IPS-11a (cell line): ENCODE measurements around the gene PSMA3.
"Not testable (repeated sequence)": the region's sequence is repeated elsewhere in the genome, so short reads cannot be mapped to it uniquely, and the experiment has no call there.

Experiments used
- H3K4me3 ChIP-seq: one replicate; pipeline ENCODE4 v1.5.1; 2013; ENCODE audit warnings: low read depth, low read length, control low read depth

Gene PSMA3

GRCh38 chr14:58244556-58245387 is at the start of gene PSMA3:
Gene PSMA3, plus strand, starts transcription at chr14:58244843. Its CDS starts 78 bp downstream, at chr14:58244921.
- peak within 1 kb of the TSS; percentile 92 for H3K4me3 ChIP-seq

- no peak overlapping the region for H3K4me3 ChIP-seq
These were observed 48.4 kb upstream of the PSMA3 start for GRCh38 chr14:58196198-58196597.

- no peak overlapping the region for H3K4me3 ChIP-seq
These were observed 46.6 kb upstream of the PSMA3 start for GRCh38 chr14:58198086-58198485.

- H3K4me3 ChIP-seq: peak within 1 kb of the TSS; percentile 91
These were observed 44.7 kb upstream of the PSMA3 start, which contains the start of gene ACTR10 for GRCh38 chr14:58199726-58200479. Gene ACTR10, plus strand, starts transcription at chr14:58200149. Its CDS starts 69 bp downstream, at chr14:58200218.

- peak overlapping the region; percentile 91 for H3K4me3 ChIP-seq
These were observed 44.2 kb upstream of the PSMA3 start for GRCh38 chr14:58200480-58200841.

GRCh38 chr14:58200846-58201245 is 43.8 kb upstream of the PSMA3 start:
- H3K4me3 ChIP-seq: peak overlapping the region; percentile 91

GRCh38 chr14:58213176-58213575 is 31.5 kb upstream of the PSMA3 start:
- no peak overlapping the region for H3K4me3 ChIP-seq

- no peak overlapping the region for H3K4me3 ChIP-seq
These were observed 29.3 kb upstream of the PSMA3 start for GRCh38 chr14:58215191-58215914.

- no peak overlapping the region for H3K4me3 ChIP-seq
These were observed 28.1 kb upstream of the PSMA3 start for GRCh38 chr14:58216544-58216943.

- H3K4me3 ChIP-seq: no peak overlapping the region
These were observed 17.4 kb upstream of the PSMA3 start for GRCh38 chr14:58227096-58227819.

GRCh38 chr14:58238252-58239243 is 6.1 kb upstream of the PSMA3 start:
- peak overlapping the region; percentile 9 for H3K4me3 ChIP-seq

GRCh38 chr14:58239244-58240195 is 5.1 kb upstream of the PSMA3 start:
- peak overlapping the region; percentile 79 for H3K4me3 ChIP-seq

- H3K4me3 ChIP-seq: peak overlapping the region; percentile 92
These were observed 670 bp upstream of the PSMA3 start for GRCh38 chr14:58243790-58244555.

- peak overlapping the region; percentile 92 for H3K4me3 ChIP-seq
These were observed 919 bp downstream of the PSMA3 start for GRCh38 chr14:58245562-58245961.

GRCh38 chr14:58249611-58250010 is 5.0 kb downstream of the PSMA3 start:
- no peak overlapping the region for H3K4me3 ChIP-seq

- H3K4me3 ChIP-seq: no peak overlapping the region
These were observed 13.5 kb downstream of the PSMA3 start for GRCh38 chr14:58258156-58258555.

GRCh38 chr14:58262005-58262404 is 17.4 kb downstream of the PSMA3 start:
- not testable (repeated sequence) for H3K4me3 ChIP-seq

- H3K4me3 ChIP-seq: no peak overlapping the region
These were observed 20.8 kb downstream of the PSMA3 start for GRCh38 chr14:58265401-58265800.
